ENCODE measurements around the gene EXOC4.

The EXOC4 gene

DNA sequence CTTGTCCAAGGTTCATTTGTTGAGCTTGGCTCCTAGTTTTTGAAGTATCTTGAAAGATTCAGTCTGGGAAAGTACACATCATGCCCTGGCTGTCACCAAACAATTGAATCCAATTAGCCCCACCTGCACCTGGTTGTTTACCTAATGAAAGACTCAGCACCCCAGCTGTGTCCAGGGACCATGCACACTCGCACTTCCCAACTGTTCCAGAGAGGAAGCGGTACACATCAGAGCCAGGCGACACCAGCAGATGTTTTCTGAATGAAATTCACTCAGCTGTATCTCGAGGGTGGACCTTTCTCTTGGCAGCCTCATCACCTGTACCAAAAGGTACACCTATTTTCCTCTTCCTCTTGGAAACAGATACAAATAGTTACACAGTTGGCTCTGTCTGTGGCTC lies 657.9 kb downstream of the EXOC4 start:
- DNase-seq, result no peak

DNA sequence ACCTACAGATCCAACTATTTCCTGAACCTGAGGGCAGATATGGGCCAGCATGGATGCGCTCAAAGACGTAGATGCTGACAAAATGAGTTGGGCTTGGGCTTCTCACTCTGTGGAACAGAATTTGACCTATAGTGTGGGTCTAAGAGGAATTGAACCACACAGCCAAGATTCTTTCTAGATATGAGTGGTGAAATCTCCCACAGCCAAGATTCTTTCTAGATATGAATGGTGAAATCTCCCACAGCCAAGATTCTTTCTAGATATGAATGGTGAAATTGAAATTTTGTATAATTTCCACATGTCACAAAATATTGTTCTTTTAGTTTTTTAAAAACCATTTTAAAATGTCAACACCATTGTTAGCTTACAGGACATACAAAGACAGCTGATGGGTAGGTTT lies 658.8 kb downstream of the EXOC4 start:
- no peak for DNase-seq

DNA sequence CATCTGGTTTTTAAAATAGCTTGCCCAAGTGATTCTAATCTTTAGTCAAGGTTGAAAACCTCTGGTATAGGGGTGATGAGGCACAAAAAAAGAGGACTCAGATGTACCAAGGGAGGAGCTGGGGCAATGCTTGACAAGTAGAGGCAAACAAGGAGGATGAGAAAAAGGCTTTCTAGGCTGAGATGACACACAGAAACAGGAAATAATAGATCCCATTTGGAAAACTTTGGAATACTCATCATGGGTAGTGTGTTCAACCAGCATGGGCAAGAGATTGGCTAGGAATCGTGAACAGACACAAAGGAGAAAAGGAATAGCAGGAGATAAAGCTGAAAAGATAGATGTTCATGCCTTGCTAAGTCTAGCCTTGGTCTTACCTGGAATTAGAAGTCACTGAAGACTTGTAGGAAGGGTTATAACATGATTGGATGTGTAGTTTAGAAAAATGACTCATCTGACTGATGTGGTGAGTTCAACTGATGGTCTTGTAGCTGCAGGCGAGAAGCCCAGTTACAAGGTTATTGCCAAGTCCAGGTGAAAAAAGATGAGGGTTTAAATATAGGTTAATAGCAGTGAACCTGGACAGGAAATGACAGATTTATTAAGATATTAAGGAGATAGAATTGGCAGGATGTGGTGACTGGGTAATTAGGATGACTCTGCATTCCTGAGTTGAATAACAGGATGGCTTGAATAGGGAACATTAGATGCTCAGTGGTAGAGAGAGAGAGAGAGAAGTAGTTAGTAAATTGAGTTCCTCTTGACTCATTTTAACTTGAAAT lies 660.2 kb downstream of the EXOC4 start:
- DNase-seq, result no peak

DNA sequence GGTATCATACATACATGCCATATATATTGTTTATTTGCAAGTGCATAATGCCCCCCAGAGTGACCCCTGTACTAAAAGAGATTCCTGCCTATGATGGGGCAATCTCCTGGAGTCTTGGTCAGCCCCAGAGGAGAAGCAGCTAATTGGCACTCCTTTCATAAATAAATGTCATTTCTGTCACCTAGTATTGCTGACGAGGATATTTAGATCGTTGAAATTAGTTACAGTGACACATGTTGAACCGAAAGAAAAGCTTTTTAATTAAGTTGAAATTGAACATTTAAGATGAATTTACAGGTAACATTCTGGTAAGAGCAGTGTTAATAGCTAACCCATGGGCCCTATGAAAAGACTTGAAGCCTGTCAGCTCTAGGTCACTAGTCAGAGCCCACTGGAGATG lies 663.7 kb downstream of the EXOC4 start:
- no peak for DNase-seq

DNA sequence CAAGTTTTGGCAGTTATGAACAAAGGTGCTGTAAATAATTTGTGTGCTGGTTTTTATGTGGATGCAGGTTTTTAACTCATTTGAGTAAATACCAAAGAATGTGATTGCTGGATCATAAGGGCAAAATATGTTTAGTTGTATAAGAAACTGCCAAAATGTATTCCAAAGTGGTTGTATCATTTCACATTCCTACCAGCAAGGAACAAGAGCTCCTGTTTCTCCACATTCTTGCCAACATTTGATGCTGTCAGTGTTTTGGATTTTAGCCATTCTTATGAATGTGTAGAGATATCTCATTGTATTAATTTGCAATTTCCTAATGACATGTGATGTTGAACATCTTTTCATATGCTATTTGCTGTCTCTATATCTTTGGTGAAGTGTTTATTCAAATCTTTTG lies 666.9 kb downstream of the EXOC4 start:
- no peak for DNase-seq

DNA sequence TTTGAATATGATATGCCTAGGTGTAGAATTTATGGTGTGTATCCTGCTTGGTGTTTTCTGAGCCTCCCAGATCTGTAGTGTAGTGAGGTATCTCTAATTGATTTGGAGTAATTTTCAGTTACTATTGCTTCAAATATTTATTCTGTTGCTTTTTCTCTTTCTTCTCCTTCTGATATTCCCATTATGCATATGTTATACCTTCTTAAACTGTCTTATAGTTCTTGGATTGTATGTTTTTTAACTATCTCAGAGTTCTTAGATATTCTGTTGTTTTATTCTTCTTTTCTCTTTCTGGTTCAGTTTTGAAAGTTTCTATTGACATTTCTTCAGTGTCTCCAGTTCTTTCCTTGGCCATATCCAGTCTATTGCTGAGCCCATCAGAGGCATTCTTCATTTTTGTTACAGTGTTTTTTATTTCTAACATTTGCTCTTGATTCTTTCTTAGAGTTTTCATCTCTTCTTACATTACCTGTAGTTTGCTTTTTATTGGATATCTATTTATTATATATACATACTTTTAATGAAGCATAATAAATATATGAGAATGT lies 668.8 kb downstream of the EXOC4 start:
- no peak for DNase-seq

DNA sequence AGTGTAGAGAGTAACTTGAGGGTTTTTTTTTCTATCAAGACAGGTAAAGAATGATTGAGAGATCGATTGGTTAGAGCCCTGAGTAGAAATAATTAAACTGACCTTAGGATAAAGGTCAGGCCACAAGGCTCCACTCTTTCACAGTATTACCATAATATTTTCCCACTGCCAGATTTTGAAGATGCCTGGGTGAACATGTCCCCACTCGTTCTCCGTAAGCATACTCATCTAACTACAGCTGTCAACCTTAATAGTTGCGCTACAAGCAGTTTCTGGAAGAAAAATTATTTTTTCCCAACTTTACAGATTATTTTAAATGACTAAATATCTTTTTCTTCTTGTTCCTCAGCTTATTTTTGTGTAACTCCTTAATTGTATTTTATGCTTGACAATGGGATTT lies 671.1 kb downstream of the EXOC4 start:
- DNase-seq, result no peak

DNA sequence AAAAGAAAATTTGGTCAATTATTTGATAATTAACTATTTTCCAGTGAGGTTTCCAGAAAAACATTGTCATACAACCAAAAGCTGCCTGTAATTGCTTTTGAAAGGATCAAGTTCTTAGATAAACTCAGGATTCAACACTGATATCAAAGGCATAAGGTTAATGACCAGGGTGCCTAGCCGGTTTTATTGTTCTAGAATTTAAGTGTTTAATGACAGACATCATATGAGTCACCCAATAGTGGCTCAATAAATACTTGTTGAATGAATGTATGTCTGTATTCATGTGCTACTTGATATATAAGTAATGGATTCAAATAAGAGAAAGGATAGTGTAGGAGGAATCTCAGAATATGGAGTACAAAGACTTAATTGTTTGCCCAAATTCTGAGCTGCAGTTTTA lies 678.2 kb downstream of the EXOC4 start:
- DNase-seq, result no peak

DNA sequence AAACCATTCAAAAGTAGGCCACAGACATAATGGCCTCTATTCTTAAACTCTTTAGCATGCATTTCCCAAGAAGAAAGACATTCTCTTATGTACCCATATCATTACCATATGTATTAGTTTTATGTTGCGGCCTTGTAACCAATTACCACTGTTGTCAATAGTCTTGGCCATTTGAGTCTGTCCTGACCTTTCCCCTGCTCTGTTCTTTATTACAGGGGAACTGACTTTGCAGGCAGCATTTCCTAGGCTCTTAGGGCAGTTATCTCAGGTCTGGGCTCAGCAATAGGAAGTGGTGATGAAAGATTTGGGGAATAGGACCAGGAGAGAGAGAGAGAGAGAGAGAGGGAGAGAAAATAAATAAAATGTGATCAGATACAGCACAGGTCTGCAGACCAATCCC lies 679.7 kb downstream of the EXOC4 start:
- DNase-seq, result no peak

DNA sequence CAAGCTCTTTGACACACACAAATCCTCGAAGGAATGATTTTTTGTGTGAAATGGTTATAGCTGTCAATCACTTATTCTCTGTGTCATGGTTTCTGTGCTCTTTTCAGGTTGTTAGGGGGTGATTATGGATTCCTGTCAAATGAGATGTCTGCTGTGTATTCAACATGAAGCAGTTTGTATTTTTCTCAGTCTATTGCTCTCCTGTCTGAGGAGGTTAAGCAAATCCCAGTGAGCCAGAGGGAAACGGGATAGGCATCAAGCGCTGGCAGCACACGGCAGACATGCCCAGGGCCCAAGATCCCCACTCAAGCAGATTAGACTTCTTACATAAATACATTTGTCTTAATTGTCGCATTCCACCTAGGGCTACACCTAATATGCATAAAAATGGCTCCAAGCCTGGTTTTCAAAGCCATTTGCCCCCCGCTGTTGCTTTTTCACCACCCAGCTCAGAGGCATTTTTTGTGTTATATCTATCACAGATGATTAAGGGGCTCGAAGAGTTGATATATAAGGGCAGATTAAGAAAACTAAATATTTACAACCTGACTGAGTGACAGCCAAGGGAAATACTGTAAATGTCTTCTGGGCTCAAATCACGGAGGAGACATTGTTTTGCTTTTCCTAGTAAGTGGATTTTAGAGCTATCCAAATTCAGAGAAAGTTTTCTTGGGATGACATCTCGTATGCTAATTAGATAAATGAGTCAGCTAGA lies 681.5 kb downstream of the EXOC4 start:
- DNase-seq, result no peak

DNA sequence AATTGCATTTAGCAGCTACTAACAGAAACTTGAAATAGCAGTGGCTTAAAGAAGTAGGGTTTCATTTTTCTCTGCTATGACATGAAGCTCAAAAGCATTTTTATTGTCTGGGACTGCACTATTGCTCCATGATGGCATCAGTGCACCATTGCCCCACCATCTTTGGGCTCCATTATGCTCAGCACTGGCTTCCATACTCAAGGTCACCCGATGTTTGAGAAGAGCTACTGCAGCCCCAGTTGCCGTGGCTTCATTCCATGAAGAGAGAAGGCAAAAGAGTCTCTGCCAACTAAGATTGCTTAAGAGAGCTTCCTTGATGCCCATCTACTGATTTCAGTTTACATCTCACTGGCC lies 682.1 kb downstream of the EXOC4 start:
- DNase-seq, result no peak

DNA sequence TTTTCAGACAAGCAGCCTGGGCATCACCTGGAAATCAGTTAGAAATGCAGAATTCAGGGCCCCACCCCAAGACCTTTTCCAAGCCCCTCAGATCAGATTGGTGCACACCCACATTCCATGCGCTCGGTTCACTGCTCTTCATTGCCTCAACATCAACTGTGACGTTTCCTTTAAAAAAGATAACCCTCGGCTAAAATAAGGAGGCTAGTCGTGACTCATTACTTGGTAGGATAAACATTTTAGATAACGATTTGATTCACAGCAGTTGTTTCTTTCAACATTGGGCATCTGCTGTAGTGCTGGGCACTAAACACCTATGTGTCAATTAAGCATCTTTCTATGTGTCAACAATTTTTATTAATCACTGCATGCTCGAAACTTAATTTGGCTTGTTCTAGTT lies 683.2 kb downstream of the EXOC4 start:
- DNase-seq, result no peak

DNA sequence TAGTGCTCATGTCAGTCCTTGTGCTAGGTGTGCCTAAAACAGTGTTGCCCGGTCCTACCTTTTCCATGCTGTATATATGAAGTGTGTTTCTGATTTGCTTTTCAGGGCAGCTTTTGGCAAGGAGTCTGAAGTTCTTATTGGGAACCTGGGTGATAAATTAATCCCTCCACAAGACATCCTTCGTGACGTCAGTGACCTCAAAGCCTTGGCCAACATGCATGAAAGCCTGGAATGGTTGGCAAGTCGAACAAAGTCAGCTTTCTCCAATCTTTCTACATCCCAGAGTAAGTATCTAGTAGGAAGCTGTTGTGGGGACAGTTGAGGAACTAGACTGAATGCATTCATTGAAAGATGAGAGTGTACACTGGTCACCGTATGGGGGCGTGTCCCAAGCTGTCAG lies 684.9 kb downstream of the EXOC4 start:
- no peak for DNase-seq

DNA sequence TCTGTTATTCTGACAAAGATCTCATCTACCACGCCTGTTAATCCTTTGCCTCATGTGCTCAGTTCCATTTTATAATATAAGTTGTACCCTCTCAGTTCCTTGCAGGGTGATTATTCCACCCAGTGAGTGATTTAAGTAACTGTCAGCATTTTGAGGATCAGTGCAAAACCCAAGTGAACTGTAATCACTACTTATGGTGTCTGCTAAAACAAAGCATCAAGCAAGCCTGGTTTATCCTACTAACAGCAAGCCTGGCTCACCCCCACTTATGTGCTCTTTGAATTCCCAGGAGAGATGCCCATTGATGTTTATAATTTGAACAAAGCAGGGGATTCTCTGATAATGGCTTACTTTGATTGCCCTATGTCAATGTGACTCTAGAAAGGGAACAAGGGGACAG lies 687.5 kb downstream of the EXOC4 start:
- DNase-seq, result no peak

DNA sequence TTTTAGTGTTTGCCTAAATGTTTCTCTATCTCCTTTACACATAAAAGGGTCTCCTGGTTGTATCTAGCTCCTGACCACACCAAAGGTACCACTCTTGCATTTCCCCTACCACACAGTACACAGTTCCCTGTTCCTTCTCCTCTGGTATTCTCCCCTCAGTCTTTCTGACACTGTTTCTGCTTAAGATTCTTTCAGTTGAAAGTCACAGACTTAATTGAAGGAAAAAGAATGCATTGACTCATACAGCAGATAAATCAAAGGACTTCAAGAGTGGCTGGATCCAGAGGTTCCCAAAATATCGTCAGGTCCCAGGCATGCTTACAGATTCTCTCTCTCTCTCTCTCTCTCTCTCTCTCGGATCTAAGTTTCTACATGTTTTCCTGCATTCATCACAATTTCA lies 688.6 kb downstream of the EXOC4 start:
- no peak for DNase-seq

DNA sequence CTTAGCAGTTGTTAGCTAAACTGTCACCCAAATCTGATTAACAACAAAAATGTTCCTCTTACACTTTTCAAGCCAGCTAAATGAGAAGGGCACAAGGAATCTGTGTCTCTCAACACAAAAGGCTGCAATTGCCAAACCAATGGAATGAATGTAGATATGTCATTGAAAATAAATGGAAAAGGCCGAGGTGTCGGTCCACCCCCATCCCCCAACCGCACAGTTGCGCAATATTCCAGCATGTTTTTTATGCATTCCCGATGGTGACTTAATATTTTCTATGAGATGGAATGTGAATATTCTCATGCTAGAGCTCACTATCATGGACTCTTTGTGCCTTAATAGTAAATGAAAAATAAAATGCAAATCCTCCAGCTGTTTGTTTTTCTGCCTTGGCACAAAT lies 692.6 kb downstream of the EXOC4 start:
- DNase-seq, result no peak

DNA sequence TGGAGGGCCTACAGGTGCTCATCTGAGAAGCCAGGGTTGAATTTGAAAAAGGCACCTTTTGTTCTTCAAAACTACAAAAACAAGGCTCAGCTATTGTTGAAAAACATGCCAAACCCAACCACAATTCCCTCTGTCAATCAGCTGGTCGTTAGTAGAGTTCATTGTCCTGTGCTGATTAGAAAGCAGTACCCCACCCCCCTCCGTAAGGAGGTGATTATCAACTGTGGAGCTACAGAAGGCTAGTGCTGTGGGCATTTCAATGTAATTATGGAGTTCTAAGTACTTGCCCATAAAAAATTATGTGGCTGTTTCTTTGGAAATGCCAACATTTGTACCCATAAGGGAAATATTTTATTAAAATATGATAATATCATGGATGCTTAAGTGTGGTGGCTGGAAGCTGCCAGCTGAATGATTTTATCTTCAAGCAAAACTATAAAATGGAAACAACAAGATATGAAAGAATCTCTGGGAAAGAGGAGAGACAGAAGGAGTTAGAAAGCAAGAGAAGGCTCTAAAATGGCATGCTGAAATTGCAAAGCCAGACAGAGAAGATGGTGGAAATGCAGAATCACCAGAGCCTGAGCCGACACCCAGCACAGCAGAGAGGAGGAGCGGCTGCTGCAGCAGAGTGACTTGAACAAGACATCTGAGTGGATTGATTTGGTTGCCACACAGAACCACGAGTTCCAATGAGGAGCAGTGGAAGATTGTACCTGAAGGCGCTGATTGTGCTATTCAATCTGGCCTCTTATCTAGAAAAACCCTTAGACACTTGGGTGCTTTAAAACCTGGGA lies 694.8 kb downstream of the EXOC4 start:
- no peak for DNase-seq

DNA sequence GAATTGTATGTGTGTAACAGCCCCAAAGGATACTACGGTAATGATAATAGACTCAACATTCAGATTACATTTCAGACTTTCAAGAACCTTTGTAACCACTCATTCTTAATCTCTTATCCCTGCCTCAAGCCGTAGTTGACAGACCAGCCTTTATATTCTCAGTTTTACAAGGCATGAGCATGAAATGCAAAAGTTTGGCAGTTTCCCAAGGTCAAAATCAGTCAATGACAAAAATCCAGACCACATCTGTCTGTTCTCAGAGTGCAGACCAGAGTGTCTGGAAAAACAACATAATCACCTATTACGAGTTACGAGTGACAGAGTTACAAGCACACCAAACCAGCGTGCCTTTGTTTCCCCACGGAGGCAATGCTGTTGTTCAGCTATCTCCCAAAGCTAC lies 695.7 kb downstream of the EXOC4 start:
- no peak for DNase-seq

DNA sequence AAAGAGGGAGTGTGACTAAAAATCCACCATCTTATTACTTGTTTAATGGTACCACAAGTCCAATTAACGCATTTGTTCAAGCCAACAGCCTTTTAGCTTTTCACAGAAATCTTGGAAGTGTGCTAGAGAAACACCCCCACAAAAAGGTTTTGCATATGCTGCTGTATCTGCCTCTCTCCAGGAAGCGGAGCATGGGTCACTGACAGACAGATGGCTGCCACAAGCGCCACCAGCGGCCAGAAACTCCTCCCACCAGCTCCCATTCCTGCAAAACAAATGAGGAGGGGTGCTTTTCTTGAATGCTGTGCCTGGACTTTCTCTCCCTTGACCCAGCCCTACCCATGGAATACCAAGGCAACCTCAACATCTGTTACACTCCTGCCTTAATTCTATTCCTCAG lies 698.0 kb downstream of the EXOC4 start:
- no peak for DNase-seq

DNA sequence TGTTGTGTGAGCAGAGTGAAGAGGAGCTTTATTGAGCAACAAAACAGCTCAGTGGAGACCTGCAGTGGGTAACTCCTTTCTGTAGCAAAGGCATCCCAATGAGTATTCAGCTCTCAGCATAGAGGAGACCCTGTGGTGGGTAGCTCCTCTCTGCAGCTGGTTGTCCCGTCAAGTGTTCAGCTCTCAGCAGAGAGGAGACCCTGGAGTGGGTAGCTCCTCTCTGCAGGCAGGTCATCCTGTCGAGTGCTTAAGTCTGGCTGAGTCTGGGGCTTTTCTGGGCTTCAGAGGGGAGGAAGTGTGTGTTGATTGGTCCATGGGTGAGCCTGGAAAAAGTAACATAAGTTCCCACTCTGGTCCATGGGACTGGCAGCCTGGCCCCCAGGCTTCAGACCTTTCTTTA lies 702.3 kb downstream of the EXOC4 start:
- DNase-seq, result no peak

DNA sequence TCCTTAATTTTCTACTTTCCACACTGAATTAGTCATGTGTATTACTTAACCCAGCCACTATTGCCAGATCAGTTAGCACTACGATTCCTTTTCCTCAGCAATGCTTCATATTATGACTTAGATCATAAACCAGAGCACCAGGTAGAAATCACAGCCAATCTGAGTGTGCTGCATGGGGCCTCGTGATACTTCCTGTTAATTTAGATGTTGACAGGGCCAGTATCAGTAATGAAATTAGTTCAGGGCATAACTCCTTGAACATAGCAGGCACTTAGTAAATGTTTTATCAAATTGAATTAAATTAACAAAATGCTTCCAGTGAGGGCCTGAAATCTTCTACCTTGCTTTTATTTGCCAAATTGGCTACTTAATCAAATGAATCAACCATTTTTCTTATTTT lies 705.0 kb downstream of the EXOC4 start:
- DNase-seq, result no peak

DNA sequence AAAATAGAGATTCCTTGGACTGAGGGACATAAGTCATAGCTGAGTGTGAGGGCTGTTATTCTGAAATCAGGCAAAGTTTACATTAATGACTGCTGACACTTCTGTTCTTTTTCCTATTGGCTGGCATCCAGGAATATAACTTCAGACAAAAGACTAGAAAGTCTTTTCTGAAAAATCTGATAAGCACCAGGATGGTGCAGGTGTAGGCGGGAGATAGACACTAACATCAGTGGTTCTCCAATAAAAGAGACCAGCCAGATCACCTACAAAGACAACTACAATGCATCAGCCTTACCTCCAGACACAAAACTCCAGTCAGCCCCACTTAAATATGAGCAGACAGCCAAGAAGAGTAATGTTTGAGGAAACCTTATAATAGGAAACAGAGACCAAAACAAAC lies 705.9 kb downstream of the EXOC4 start:
- no peak for DNase-seq

DNA sequence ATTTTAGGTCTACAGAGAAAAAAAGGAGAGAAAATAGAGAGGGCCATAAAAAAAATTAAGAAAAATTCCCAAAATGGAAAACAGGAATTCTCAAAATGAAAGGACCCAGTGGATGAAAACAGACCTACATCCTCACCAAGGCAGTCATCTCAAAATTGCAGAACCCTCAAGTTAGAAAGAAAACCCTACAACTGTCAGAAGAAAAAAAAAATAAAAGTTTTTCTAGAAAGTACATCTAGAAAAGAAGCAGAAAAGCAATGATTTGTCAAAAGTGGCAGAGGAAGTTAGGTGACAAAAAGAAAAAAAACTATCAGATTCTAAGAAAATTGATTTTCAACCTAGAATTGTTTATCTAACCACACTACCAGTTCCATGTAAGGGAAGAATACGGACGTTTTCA lies 706.6 kb downstream of the EXOC4 start:
- DNase-seq, result no peak

DNA sequence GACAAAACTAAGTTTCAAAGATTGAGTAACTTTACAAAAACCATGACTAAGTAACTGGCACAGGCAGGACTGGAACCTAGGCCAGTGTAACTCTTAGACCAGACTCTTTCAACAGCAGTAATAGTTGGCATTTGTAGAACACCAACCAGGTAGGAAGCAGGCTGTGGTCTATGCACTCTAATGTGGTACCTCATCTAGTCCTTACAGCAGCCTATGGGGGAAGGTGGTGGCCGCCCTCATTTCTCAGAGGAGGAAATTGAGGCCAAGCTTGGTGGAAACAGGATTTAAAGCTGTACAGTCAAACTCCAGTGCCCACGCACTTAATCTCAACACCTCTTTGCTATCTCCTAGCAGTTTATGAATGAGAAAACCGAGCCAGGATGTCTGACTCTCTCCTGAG lies 708.8 kb downstream of the EXOC4 start:
- no peak for DNase-seq

All from hippocampal formation (tissue), 2 donors.